ENCODE results near the gene NCKAP5.

DNA sequence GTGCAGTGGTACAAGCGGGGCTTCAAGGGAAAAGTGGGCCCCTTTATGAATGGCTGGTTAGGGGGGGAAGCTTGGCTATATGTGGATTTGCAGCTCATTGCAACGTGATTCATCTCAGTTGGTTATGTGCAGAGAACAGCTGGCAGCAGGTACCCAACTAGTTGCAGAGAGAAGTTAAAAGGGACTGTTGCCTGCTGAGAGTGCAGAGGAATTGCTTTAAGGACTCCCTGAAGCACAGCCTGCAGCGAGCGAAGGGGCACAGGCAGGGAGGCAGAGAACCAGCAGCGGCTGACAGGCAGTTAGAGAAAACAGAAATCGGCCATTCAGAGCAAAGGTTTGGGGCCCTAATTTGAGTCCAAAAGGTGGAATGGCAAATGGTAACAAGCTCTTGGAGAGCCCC lies 620.1 kb downstream of the NCKAP5 start:
- TF ChIP-seq, protein P1, sequence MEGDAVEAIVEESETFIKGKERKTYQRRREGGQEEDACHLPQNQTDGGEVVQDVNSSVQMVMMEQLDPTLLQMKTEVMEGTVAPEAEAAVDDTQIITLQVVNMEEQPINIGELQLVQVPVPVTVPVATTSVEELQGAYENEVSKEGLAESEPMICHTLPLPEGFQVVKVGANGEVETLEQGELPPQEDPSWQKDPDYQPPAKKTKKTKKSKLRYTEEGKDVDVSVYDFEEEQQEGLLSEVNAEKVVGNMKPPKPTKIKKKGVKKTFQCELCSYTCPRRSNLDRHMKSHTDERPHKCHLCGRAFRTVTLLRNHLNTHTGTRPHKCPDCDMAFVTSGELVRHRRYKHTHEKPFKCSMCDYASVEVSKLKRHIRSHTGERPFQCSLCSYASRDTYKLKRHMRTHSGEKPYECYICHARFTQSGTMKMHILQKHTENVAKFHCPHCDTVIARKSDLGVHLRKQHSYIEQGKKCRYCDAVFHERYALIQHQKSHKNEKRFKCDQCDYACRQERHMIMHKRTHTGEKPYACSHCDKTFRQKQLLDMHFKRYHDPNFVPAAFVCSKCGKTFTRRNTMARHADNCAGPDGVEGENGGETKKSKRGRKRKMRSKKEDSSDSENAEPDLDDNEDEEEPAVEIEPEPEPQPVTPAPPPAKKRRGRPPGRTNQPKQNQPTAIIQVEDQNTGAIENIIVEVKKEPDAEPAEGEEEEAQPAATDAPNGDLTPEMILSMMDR (conservative IDR thresholded peaks at IDR 0.05; ENCODE audit: low read depth, low read length): no peak
- TF ChIP-seq EZH2 (IDR thresholded peaks at IDR 0.05; ENCODE audit: low read length, unreplicated experiment) (no peak), EZH2phosphoT487 (IDR thresholded peaks at IDR 0.05; ENCODE audit: borderline replicate concordance, low read length) (no peak)

Measured in PC-3 (cell line).